Activated B cell treated with CpG ODN at 0.5 μM for 24 hours (primary cell): ENCODE measurements around the gene ZNHIT2. TPM values are rescaled to one million over a fixed set of nuclear protein-coding genes. Genes with fewer than 3 reads are reported as not detected.
A peak's percentile ranks its signal among the peaks of the same experiment; 100 is the strongest.
"Not testable (repeated sequence)": the region's sequence is repeated elsewhere in the genome, so short reads cannot be mapped to it uniquely, and the experiment has no call there.

ENCODE experiments used
- ATAC-seq: fragments of 200-7000 bp; cut with Tn5 transposase; one replicate; pipeline ENCODE4 v1.10.0; 2021; ENCODE audit warnings: low read depth, mild to moderate bottlenecking, moderate library complexity
- CTCF ChIA-PET: fragments of 350-600 bp; sonication (Branson Sonifier 250); formaldehyde crosslinking; loops from one replicate; lab custom pipeline; 2021; ENCODE audit warnings: antibody characterized with exemption; lab: Charles Lee
- POLR2A ChIA-PET: fragments of 350-600 bp; sonication (Branson Sonifier 250); formaldehyde crosslinking; loops from one replicate; lab custom pipeline; 2021; ENCODE audit warnings: antibody characterized with exemption; lab: Charles Lee
- DNase-seq: peaks from one replicate; pipeline ENCODE4 v3.0.0; 2022
- H3K27ac Mint-ChIP-seq: one replicate; pipeline ENCODE4 v1.8.0; 2020; ENCODE audit warnings: mixed read lengths
- H3K27me3 Mint-ChIP-seq: one replicate; pipeline ENCODE4 v1.8.0; 2021; ENCODE audit warnings: mixed read lengths
- H3K36me3 Mint-ChIP-seq: one replicate; pipeline ENCODE4 v1.8.0; 2021; ENCODE audit warnings: low read depth, mixed read lengths
- H3K4me1 Mint-ChIP-seq: one replicate; pipeline ENCODE4 v1.8.0; 2021; ENCODE audit warnings: mixed read lengths
- H3K4me3 Mint-ChIP-seq: one replicate; pipeline ENCODE4 v1.8.0; 2020; ENCODE audit warnings: mild to moderate bottlenecking, mixed read lengths
- H3K9me3 Mint-ChIP-seq: one replicate; pipeline ENCODE4 v1.8.0; 2020; ENCODE audit warnings: mixed read lengths
- CTCF ChIP-seq: fragments of 200-600 bp; IDR thresholded peaks from one replicate; pipeline ENCODE4 v1.8.0; 2022; ENCODE audit warnings: antibody characterized with exemption, mild to moderate bottlenecking
- intact Hi-C: fragments of 100-400 bp; cut with micrococcal nuclease; formaldehyde crosslinking; loops from one replicate; pipeline ENCODE4 v1.15.1; 2024
- total RNA-seq: library from RNA; stranded (reverse); gene quantifications from 2 replicates; pipeline ENCODE4 v1.2.3, GENCODE V29; 2022

ZNHIT2 gene
- total RNA-seq, 1 donor from 2014 or later = 13.4 TPM

- peak overlapping the region; percentile 99 for H3K27ac Mint-ChIP-seq
- no peak for DNase-seq
- POLR2A ChIA-PET = interaction anchor here (0.8 to 15.3 kb wide), 7 partner anchors 9 to 264 kb away, joined by 3 to 546 read pairs (median 15); partner anchors contain the start of genes CAPN1, POLA2, SYVN1 and TM7SF2
- H3K9me3 Mint-ChIP-seq = no peaks in the 10 kb centered on the region
- no peak for TF ChIP-seq CTCF
- peaks cover 68% of the 10 kb centered on the region for H3K4me1 Mint-ChIP-seq
- CTCF ChIA-PET = interaction anchor here (0.9 to 3.1 kb wide), 6 partner anchors 9 to 273 kb away, joined by 3 to 27 read pairs (median 11); partner anchors contain the start of genes SYVN1 and TM7SF2
- intact Hi-C loops = no loop called here
- no peaks in the 10 kb centered on the region for H3K27me3 Mint-ChIP-seq
- H3K36me3 Mint-ChIP-seq = peaks cover 72% of the 10 kb centered on the region
- H3K4me3 Mint-ChIP-seq = peak overlapping the region; percentile 99
- ATAC-seq = no peak
These were observed 3.3 kb upstream of the ZNHIT2 start for GRCh38 chr11:65120831-65121230.

GRCh38 chr11:65119670-65119995, 2.1 kb upstream of the ZNHIT2 start:
- peaks cover 67% of the 10 kb centered on the region for H3K36me3 Mint-ChIP-seq
- intact Hi-C loops = no loop called here
- peaks cover 71% of the 10 kb centered on the region for H3K4me1 Mint-ChIP-seq
- H3K9me3 Mint-ChIP-seq = no peaks in the 10 kb centered on the region
- TF ChIP-seq CTCF = no peak
- ATAC-seq (no peak), DNase-seq (no peak)
- peak overlapping the region; percentile 57 for H3K27ac Mint-ChIP-seq
- no peak overlapping the region for H3K4me3 Mint-ChIP-seq
- H3K27me3 Mint-ChIP-seq = no peaks in the 10 kb centered on the region
- ChIA-PET POLR2A (interaction anchor here (0.6 to 15.3 kb wide), 2 partner anchors 12 to 26 kb away, joined by 7 to 546 read pairs; partner anchors contain the start of gene SYVN1), CTCF (interaction anchor here (0.8 to 3.8 kb wide), 3 partner anchors 11 to 105 kb away, joined by 3 to 28 read pairs (median 24); partner anchors contain the start of gene ARL2)

GRCh38 chr11:65118891-65119669, 1.6 kb upstream of the ZNHIT2 start:
- Mint-ChIP-seq H3K27ac (peak overlapping the region; percentile 57), H3K4me1 (peaks cover 71% of the 10 kb centered on the region), H3K36me3 (peaks cover 63% of the 10 kb centered on the region)
- not testable (repeated sequence) for H3K27me3 Mint-ChIP-seq, H3K9me3 Mint-ChIP-seq, ATAC-seq, DNase-seq, H3K4me3 Mint-ChIP-seq
- ChIA-PET POLR2A (interaction anchor here (0.6 to 15.3 kb wide), 5 partner anchors 12 to 105 kb away, joined by 4 to 546 read pairs (median 20); partner anchors contain the start of genes ARL2, CAPN1, SYVN1 and VPS51), CTCF (interaction anchor here (0.8 to 3.8 kb wide), 2 partner anchors 11 to 105 kb away, joined by 3 to 28 read pairs; partner anchors contain the start of gene ARL2)
- intact Hi-C loops = loop anchor here (1.0 kb wide), 1 partner anchor 9 kb away; no protein-coding TSS in a partner anchor

- Mint-ChIP-seq H3K4me1 (peaks cover 74% of the 10 kb centered on the region), H3K36me3 (peaks cover 63% of the 10 kb centered on the region), H3K27ac (peak overlapping the region; percentile 89), H3K4me3 (peak overlapping the region; percentile 87), H3K9me3 (no peaks in the 10 kb centered on the region), H3K27me3 (no peaks in the 10 kb centered on the region)
- no peak for DNase-seq
- CTCF ChIA-PET = interaction anchor here (1.1 to 3.8 kb wide), 5 partner anchors 12 to 270 kb away, joined by 3 to 28 read pairs (median 3); partner anchors contain the start of genes CAPN1 and MAJIN
- ATAC-seq = no peak
- peak; percentile 4 for TF ChIP-seq CTCF
- intact Hi-C loops = loop anchor here (1.0 kb wide), 1 partner anchor 8 kb away; no protein-coding TSS in a partner anchor
- POLR2A ChIA-PET = interaction anchor here (0.6 to 15.3 kb wide), 20 partner anchors 13 to 497 kb away, joined by 3 to 546 read pairs (median 4); partner anchors contain the start of genes ARL2, CAPN1, CDC42BPG and CDC42EP2
These were observed 766 bp upstream of the ZNHIT2 start for GRCh38 chr11:65118097-65118837.
